BE2C (cell line): ENCODE results near the gene GPD2.
"Not testable (repeated sequence)": the region's sequence is repeated elsewhere in the genome, so short reads cannot be mapped to it uniquely, and the experiment has no call there.

Experiments
- DNase-seq: peaks from one replicate; pipeline ENCODE4 v3.0.0-alpha.2; 2020
- H3K27me3 ChIP-seq: fragments of 250-450 bp; sonication (Bioruptor Pico); 2 replicates; pipeline ENCODE4 v1.5.1; 2020; ENCODE audit warnings: mild to moderate bottlenecking
- H3K36me3 ChIP-seq: fragments of 250-450 bp; sonication (Bioruptor Pico); 2 replicates; pipeline ENCODE4 v1.5.1; 2020; ENCODE audit warnings: mild to moderate bottlenecking
- H3K4me1 ChIP-seq: fragments of 250-450 bp; sonication (Bioruptor Pico); 2 replicates; pipeline ENCODE4 v1.5.1; 2020
- H3K4me3 ChIP-seq: 2 replicates; pipeline ENCODE4 v1.5.1; 2011; ENCODE audit warnings: low read depth, low read length
- H3K9me3 ChIP-seq: fragments of 250-450 bp; sonication (Bioruptor Pico); 2 replicates; pipeline ENCODE4 v1.5.1; 2020
- TF ChIP-seq, protein P1 (sequence below): IDR thresholded peaks from 2 replicates; pipeline ENCODE4 v1.5.1; 2012; ENCODE audit warnings: mild to moderate bottlenecking, low read depth, low read length

The GPD2 gene

DNA sequence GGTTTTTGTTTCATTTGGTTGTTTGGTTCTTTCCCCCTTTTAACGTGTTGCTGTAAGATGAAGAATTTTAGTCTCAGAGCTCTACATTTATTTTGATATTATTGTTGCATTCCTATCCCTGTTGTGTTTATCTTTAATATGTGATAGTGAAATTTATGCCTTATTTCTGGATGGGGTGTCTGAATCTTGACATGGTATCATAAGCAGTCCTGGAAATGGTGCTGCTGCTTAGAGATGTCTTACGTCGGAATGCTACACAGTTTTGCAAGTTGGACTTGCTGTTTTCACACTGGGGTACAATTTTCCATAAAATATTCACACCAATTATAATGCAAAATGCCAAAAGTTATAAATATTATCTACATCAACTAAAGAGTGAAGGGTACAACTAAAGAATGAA is 164.0 kb downstream of the GPD2 start:
- no peak for DNase-seq

DNA sequence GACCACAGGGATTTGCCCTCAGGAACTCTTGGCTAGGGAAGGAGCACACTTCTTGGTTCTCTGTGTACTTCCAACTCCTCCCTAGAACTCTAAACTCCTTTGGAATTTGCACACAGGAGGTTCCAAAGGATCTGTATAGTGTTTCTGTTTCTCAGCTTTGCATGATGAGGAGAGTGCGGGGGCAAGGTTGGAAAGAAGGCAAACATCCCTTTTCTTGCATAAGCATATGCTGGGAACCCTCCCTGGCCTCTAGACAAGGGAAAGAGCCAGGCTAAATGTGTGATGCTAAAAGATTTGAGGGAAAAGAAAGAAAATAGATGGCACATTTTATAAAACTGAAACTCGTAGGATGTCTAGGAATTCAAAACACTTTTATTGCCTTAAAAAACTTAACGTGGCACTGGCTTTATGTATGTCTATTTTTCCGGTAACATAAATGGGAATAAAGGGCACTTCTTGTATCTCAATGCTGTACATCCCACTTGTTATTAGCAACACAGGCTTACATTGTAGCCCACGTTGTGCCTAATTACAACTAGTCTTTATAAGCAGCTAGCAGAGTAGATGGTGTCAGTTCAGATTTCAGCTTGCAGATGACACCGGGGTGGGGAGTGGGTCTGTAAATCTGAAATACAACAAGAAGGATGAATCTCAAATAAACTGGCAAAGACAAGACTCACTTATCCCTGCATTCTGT is 165.8 kb downstream of the GPD2 start:
- H3K4me1 ChIP-seq = no peaks in the 10 kb centered on the region
- H3K36me3 ChIP-seq = no peaks in the 10 kb centered on the region
- no peak for DNase-seq
- TF ChIP-seq, protein P1, sequence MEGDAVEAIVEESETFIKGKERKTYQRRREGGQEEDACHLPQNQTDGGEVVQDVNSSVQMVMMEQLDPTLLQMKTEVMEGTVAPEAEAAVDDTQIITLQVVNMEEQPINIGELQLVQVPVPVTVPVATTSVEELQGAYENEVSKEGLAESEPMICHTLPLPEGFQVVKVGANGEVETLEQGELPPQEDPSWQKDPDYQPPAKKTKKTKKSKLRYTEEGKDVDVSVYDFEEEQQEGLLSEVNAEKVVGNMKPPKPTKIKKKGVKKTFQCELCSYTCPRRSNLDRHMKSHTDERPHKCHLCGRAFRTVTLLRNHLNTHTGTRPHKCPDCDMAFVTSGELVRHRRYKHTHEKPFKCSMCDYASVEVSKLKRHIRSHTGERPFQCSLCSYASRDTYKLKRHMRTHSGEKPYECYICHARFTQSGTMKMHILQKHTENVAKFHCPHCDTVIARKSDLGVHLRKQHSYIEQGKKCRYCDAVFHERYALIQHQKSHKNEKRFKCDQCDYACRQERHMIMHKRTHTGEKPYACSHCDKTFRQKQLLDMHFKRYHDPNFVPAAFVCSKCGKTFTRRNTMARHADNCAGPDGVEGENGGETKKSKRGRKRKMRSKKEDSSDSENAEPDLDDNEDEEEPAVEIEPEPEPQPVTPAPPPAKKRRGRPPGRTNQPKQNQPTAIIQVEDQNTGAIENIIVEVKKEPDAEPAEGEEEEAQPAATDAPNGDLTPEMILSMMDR = no peak
- H3K9me3 ChIP-seq = no peaks in the 10 kb centered on the region
- H3K27me3 ChIP-seq = no peaks in the 10 kb centered on the region
- no peak overlapping the region for H3K4me3 ChIP-seq

More for the DNA sequence above, 164.0 kb downstream of the GPD2 start:
- Histone ChIP-seq H3K27me3 (no peaks in the 10 kb centered on the region), H3K4me3 (no peak overlapping the region), H3K36me3 (no peaks in the 10 kb centered on the region), H3K4me1 (no peaks in the 10 kb centered on the region), H3K9me3 (no peaks in the 10 kb centered on the region)
- TF ChIP-seq, protein P1 = no peak

DNA sequence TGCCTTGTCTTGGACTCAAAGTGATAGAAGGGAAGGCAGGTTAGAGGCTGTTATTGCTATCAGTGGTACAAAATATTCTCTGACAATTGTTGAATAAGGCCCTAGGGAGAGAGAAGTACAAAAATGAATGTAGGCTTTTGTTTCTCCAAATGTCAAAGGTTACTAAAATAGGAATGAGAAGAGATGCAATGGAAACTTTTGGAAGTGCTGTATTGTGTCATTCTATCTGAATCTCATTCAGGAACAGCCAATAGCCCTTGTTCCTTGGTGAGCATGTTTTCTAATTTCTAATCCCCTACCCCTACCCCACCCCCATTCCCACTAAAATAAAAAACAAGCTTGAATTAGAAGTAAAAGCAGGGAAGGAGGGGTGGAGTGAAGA is 166.4 kb downstream of the GPD2 start:
- Histone ChIP-seq H3K9me3 (no peaks in the 10 kb centered on the region), H3K36me3 (no peaks in the 10 kb centered on the region), H3K4me1 (no peaks in the 10 kb centered on the region), H3K4me3 (no peak overlapping the region), H3K27me3 (no peaks in the 10 kb centered on the region)
- TF ChIP-seq, protein P1 = no peak
- DNase-seq = no peak

DNA sequence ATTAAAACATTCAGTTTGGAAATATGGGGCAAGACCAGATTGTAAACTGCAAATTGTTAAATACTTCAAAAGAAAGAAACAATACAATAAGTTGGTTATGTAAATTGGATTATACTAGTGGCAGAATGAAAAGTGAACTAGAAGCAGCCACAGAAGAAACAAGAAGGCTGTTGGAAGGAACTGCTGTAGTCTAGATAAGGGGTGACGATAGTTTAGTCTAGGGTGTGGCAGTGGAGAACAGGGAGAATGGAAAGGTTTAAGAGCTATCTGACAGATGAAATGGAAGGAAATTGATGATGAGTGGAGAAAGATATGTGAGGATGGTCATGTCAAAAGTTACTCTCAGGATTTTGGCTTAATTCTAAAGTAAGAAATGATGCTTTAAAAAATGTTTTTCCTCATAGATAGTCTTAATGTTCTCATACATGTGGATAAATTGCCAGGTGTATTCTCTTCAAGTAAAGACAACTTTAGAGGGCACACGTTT is 179.7 kb downstream of the GPD2 start:
- H3K9me3 ChIP-seq = no peaks in the 10 kb centered on the region
- no peak for DNase-seq
- H3K27me3 ChIP-seq = no peaks in the 10 kb centered on the region
- H3K4me3 ChIP-seq = no peak overlapping the region
- no peaks in the 10 kb centered on the region for H3K36me3 ChIP-seq
- no peaks in the 10 kb centered on the region for H3K4me1 ChIP-seq
- TF ChIP-seq, protein P1 = no peak

DNA sequence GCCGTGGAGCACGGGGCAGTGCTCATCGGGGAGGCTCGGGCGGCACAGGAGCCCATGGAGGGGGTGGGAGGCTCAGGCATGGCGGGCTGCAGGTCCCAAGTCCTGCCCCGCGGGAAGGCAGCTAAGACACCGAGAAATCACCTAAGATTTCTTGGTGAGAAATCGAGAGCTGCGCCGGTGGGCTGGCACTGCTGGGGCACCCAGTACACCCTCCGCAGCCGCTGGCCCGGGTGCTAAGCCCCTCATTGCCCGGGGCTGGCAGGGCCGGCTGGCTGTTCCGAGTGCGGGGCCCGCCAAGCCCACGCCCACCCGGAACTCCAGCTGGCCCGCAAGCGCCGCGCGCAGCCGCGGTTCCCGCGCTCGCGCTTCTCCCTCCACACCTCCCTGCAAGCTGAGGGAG is 181.9 kb downstream of the GPD2 start:
- not testable (repeated sequence) for H3K27me3 ChIP-seq, H3K4me1 ChIP-seq, H3K4me3 ChIP-seq, DNase-seq, H3K9me3 ChIP-seq, H3K36me3 ChIP-seq

DNA sequence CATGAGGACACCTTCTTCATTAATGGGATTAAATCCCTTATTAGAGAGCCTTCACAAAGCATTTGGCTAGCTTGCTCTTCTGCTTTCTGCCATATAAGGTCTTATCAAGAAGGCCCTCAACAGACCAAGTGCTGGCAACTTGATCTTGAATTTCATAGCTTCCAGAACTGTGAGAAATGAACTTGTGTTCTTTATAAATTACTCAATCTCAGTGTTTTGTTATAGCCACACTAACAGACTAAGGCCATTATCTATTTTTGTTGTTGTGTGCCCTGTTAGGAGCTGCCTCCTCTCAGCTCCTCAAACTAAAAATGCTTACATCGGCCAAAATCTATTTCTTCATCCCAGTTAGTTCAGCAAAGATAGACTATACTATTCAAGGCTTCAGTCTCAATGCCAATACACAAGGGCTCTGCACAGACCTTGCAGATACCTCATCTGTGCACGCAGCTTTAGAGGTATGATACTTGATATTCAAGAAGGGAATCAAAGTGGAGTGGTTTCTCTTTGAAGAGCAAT is 182.9 kb downstream of the GPD2 start:
- TF ChIP-seq, protein P1 = no peak
- no peaks in the 10 kb centered on the region for H3K4me1 ChIP-seq

More for the DNA sequence above, 182.9 kb downstream of the GPD2 start:
- DNase-seq = no peak
- H3K9me3 ChIP-seq = no peaks in the 10 kb centered on the region
- H3K27me3 ChIP-seq = no peaks in the 10 kb centered on the region
- H3K4me3 ChIP-seq = no peak overlapping the region
- no peaks in the 10 kb centered on the region for H3K36me3 ChIP-seq
